DND-41 (cell line): Measurements from ENCODE around the gene PXDC1.
"Not testable (repeated sequence)": the region's sequence is repeated elsewhere in the genome, so short reads cannot be mapped to it uniquely, and the experiment has no call there.

Experiments used
- ATAC-seq: fragments of 200-7000 bp; cut with Tn5 transposase; 3 replicates; pipeline ENCODE4 v1.9.1; 2021; ENCODE audit warnings: low read depth; ENCODE audit not compliant: insufficient read depth
- DNase-seq: peaks from one replicate; pipeline ENCODE4 v3.0.0-alpha.2; 2020
- H2AFZ ChIP-seq: 2 replicates; pipeline ENCODE4 v1.6.0; 2012; ENCODE audit warnings: low read depth, low read length
- H3K27ac ChIP-seq: 2 replicates; pipeline ENCODE4 v1.5.1; 2012; ENCODE audit warnings: low read length, inconsistent platforms
- H3K27me3 ChIP-seq: fragments of 200-600 bp; sonication (generic); 2 replicates; pipeline ENCODE4 v1.6.0; 2012; ENCODE audit warnings: low read length, mild to moderate bottlenecking, inconsistent platforms; ENCODE audit not compliant: insufficient read depth, poor library complexity
- H3K36me3 ChIP-seq: 2 replicates; pipeline ENCODE4 v1.5.1; 2012; ENCODE audit warnings: low read length, inconsistent platforms; ENCODE audit not compliant: insufficient read depth
- H3K4me1 ChIP-seq: 2 replicates; pipeline ENCODE4 v1.5.1; 2012; ENCODE audit warnings: mild to moderate bottlenecking, low read length; ENCODE audit not compliant: insufficient read depth
- H3K4me2 ChIP-seq: 2 replicates; pipeline ENCODE4 v1.6.0; 2012; ENCODE audit warnings: mild to moderate bottlenecking, moderate library complexity, low read length, inconsistent platforms; ENCODE audit not compliant: insufficient read depth
- H3K4me3 ChIP-seq, 2 experiments: fragments of 200-600 bp in 1 of 2; shearing (Covaris generic) in 1 of 2; 2 replicates each; pipeline ENCODE4 v1.5.1; 2012 to 2016; ENCODE audit warnings: inconsistent platforms in 2 of 2, low read length in 2 of 2, mild to moderate bottlenecking in 2 of 2, low read depth in 1 of 2, moderate library complexity in 1 of 2
- H3K79me2 ChIP-seq: 2 replicates; pipeline ENCODE4 v1.6.0; 2012; ENCODE audit warnings: low read length, inconsistent platforms; ENCODE audit not compliant: insufficient read depth
- H3K9ac ChIP-seq: 2 replicates; pipeline ENCODE4 v1.6.0; 2012; ENCODE audit warnings: low read depth, mild to moderate bottlenecking, inconsistent platforms, low read length, moderate library complexity
- H3K9me3 ChIP-seq: 2 replicates; pipeline ENCODE4 v1.5.1; 2012; ENCODE audit warnings: low read length, moderate library complexity, mild to moderate bottlenecking, inconsistent platforms; ENCODE audit not compliant: insufficient read depth, severe bottlenecking
- H4K20me1 ChIP-seq: 2 replicates; pipeline ENCODE4 v1.6.0; 2012; ENCODE audit warnings: low read length; ENCODE audit not compliant: insufficient read depth
- EZH2 ChIP-seq: IDR thresholded peaks from 3 replicates; pipeline ENCODE4 v1.6.1; 2012; ENCODE audit warnings: borderline replicate concordance, low read depth, mild to moderate bottlenecking, moderate library complexity, low read length, inconsistent platforms; ENCODE audit not compliant: severe bottlenecking
- TF ChIP-seq, protein P1 (sequence below): IDR thresholded peaks from 2 replicates; pipeline ENCODE4 v1.5.1; 2012; ENCODE audit warnings: borderline replicate concordance, low read length, moderate library complexity, mild to moderate bottlenecking; ENCODE audit not compliant: poor library complexity, severe bottlenecking; ENCODE audit errors: extremely low read depth

PXDC1 gene

DNA sequence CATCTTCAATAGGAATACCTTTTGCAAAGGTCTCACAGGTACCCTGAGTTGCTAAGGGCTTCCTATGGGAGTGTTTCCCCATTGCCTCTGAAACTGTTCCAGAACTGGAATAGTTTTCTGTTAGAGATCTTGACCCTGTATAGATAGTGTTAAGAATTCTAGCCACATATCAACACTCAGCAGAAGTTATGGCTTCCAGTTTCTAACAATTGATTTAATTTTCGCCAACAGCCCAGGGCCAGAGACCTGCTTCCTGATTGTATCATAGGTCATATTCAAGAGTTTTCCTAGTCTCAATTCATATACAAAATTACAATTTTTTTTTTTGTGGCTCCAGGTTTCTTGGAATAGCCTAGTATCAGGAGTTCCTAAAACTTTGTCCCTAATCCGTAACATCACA, 61.0 kb downstream of the PXDC1 start:
- Histone ChIP-seq H3K79me2 (no peaks in the 10 kb centered on the region), H4K20me1 (no peaks in the 10 kb centered on the region), H2AFZ (no peak overlapping the region), H3K9ac (no peak overlapping the region), H3K4me3 (no peak overlapping the region), H3K4me1 (no peaks in the 10 kb centered on the region), H3K36me3 (no peaks in the 10 kb centered on the region), H3K27me3 (no peaks in the 10 kb centered on the region), H3K27ac (no peak overlapping the region), H3K4me2 (no peak overlapping the region), H3K9me3 (no peaks in the 10 kb centered on the region)
- no peak for DNase-seq
- no peak for ATAC-seq
- TF ChIP-seq, protein P1, sequence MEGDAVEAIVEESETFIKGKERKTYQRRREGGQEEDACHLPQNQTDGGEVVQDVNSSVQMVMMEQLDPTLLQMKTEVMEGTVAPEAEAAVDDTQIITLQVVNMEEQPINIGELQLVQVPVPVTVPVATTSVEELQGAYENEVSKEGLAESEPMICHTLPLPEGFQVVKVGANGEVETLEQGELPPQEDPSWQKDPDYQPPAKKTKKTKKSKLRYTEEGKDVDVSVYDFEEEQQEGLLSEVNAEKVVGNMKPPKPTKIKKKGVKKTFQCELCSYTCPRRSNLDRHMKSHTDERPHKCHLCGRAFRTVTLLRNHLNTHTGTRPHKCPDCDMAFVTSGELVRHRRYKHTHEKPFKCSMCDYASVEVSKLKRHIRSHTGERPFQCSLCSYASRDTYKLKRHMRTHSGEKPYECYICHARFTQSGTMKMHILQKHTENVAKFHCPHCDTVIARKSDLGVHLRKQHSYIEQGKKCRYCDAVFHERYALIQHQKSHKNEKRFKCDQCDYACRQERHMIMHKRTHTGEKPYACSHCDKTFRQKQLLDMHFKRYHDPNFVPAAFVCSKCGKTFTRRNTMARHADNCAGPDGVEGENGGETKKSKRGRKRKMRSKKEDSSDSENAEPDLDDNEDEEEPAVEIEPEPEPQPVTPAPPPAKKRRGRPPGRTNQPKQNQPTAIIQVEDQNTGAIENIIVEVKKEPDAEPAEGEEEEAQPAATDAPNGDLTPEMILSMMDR: no peak
- no peak for TF ChIP-seq EZH2

DNA sequence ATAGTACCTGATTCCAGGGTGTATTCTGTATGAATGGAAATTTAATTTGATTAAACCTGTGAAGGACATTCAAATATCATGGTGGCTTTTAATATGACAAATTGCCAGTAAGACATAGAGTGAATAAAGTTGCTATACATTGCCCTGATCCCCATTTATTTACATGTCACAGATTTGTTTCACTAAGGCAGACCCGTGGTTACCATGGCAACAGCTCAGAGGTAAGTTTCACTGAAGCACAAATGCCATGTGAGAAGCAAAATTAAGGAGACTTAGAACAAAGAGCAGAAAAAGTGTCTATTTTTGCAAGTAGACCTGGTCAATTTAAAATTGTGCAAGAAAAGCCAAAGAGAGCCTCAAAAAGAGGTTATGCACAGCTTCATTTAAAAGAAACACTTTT, 63.7 kb downstream of the PXDC1 start:
- no peak for ATAC-seq
- Histone ChIP-seq H3K9ac (no peak overlapping the region), H3K4me1 (no peaks in the 10 kb centered on the region), H3K27ac (no peak overlapping the region), H3K4me3 (no peak overlapping the region), H3K36me3 (no peaks in the 10 kb centered on the region), H3K27me3 (no peaks in the 10 kb centered on the region), H4K20me1 (no peaks in the 10 kb centered on the region), H2AFZ (no peak overlapping the region), H3K79me2 (no peaks in the 10 kb centered on the region), H3K4me2 (no peak overlapping the region), H3K9me3 (no peaks in the 10 kb centered on the region)
- DNase-seq: no peak
- TF ChIP-seq EZH2: no peak
- TF ChIP-seq, protein P1: no peak

DNA sequence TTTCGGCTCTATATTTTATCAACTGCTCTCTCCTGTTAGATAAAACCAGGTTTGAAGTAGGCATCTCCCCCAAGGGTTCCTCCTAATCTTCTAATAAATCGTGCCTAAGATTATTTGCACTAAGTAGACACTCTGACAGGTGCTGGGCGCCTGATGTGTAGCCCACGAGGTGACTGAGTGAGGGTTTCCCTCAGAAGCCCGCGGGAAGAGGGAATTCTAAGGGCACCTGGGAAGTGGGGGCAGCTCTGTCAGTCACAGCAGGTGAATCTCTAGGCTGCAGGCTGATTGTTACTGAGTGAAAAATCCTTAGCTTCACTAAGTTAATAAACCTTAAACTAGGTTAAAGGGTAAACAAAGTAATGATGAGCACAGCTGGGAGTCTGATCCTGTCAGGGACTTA, 68.2 kb downstream of the PXDC1 start:
- Histone ChIP-seq H3K27ac (no peak overlapping the region), H3K79me2 (no peaks in the 10 kb centered on the region), H2AFZ (no peak overlapping the region), H3K4me1 (no peaks in the 10 kb centered on the region), H3K9ac (no peak overlapping the region), H3K4me3 (no peak overlapping the region), H3K4me2 (no peak overlapping the region), H3K27me3 (no peaks in the 10 kb centered on the region), H4K20me1 (no peaks in the 10 kb centered on the region), H3K36me3 (no peaks in the 10 kb centered on the region), H3K9me3 (no peaks in the 10 kb centered on the region)
- no peak for DNase-seq
- no peak for ATAC-seq
- TF ChIP-seq EZH2: no peak
- TF ChIP-seq, protein P1: no peak

DNA sequence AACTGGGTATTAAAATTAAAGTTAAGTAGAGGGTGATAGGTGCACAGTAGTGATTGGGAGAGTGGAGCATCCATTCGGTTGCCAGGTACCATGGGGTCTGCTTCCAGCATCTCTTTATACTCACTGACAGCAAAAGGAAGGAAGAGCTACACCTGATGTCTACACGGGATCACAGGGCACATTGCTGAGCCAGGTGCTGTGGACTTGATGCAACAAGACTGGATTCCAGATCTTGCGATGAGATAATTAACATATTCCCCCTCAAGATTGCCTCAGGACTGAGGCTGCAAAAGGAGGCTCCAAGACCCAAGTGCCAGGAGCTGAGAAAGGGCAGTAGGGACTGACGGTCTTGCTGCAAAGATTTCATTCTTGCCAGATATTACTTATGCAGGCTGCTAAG, 72.6 kb downstream of the PXDC1 start:
- no peak for DNase-seq
- Histone ChIP-seq H4K20me1 (no peaks in the 10 kb centered on the region), H3K9ac (no peak overlapping the region), H3K27me3 (no peaks in the 10 kb centered on the region), H3K9me3 (no peaks in the 10 kb centered on the region), H3K27ac (no peak overlapping the region), H3K4me1 (no peaks in the 10 kb centered on the region), H3K36me3 (no peaks in the 10 kb centered on the region), H2AFZ (no peak overlapping the region), H3K79me2 (no peaks in the 10 kb centered on the region), H3K4me2 (no peak overlapping the region), H3K4me3 (no peak overlapping the region)
- no peak for ATAC-seq
- TF ChIP-seq, protein P1: no peak

DNA sequence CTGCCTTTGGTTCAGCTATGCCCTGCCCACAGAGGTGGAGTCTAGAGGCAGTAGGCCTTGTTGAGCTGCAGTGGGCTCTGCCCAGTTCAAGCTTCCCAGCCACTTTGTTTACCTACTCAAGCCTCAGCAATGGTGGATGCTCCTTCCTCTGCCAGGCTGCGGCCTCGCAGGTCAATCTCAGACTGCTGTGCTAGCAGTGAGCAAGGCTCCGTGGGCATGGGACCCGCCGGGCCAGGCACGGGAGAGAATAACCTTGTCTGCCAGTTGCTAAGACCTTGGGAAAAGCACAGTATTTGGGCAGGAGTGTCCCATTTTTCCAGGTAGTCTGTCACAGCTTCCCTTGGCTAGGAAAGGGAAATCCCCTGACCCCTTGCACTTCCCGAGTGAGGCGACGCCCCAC, 73.8 kb downstream of the PXDC1 start:
- not testable (repeated sequence) for H2AFZ ChIP-seq, H3K9ac ChIP-seq, H3K9me3 ChIP-seq, H3K4me1 ChIP-seq, DNase-seq, H3K79me2 ChIP-seq, H3K4me3 ChIP-seq, H3K27ac ChIP-seq, H3K27me3 ChIP-seq, ATAC-seq, H4K20me1 ChIP-seq, H3K36me3 ChIP-seq, H3K4me2 ChIP-seq
